ENCODE results near the gene FAM168A.

The FAM168A gene

GRCh38 chr11:73388265-73389133, 209.4 kb downstream of the FAM168A start:
- no peak for DNase-seq (ENCODE audit: low read depth in 2 of 2)

- no peak for DNase-seq (ENCODE audit: low read depth in 2 of 2)
Observed at GRCh38 chr11:73387594-73388264, 210.2 kb downstream of the FAM168A start.

- DNase-seq (ENCODE audit: low read depth in 2 of 2) = no peak
Observed at GRCh38 chr11:73386546-73386945, 211.4 kb downstream of the FAM168A start.

- DNase-seq (ENCODE audit: low read depth in 2 of 2) = no peak
Observed at GRCh38 chr11:73386016-73386415, 211.9 kb downstream of the FAM168A start.

DNA sequence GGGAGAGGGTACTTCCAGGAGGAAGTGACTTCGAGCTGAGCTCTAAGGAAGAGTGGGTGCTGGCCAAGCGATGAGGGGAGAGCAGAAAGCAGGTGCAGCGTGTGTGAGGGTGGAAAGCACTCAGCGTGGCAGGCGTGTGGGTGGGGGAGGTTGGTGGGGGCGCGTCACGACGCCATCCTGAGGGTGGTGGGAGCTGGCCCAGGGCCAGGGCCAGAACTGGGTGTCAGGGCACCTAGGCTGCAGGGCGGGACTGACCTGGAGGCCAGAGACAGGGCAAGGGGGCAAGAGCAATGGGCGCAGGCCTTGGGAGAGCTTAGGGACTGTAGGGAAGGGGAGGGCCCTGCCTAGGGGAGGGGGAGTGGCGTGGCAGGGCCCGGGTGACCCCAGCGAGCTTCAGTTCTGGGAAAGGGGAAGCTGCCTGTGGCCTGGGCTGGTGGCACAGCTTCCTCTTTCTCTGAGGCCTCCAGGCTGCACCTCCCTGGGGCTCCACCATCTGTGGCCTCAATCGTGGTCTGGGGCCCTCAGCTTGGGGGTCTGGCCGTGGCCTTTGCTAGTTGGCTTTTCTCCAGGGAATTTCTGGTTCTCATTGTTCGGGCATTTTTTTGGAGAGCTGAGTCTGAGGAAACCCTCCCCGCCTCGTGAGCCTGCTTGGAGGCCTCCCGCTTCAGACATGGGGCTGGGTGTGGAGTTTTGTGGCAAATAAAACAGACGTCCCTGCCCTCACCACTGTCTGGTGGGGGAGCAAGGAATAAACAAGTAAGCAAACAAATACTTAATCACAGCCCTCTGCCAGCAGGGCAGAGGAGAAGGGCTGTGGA, 212.8 kb downstream of the FAM168A start:
- no peak for DNase-seq (ENCODE audit: low read depth in 2 of 2)

DNA sequence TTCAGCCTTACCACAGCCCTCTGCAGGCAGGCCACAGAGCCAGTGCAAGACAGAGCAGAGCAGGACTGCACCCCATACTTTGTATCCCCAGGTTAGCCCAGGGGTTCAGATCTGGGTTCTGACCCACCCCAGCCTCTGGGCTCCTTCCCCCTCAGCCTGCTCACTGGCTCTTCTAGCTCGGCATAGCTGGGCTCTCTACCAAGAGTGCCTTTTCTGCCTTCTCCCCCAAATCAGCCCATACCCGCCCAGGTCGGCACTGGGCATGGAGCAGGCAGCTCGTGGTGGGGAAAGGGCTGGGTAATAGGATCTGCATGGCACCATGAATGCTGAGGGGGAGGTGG, 213.4 kb downstream of the FAM168A start:
- DNase-seq (ENCODE audit: low read depth in 2 of 2) = no peak

- no peak for DNase-seq (ENCODE audit: low read depth in 2 of 2)
Observed at GRCh38 chr11:73384125-73384441, 213.8 kb downstream of the FAM168A start.

GRCh38 chr11:73383249-73384124, 214.4 kb downstream of the FAM168A start:
- DNase-seq (ENCODE audit: low read depth in 2 of 2) = no peak

- no peak for DNase-seq (ENCODE audit: low read depth in 2 of 2)
Observed at GRCh38 chr11:73382747-73383146, 215.2 kb downstream of the FAM168A start.

DNA sequence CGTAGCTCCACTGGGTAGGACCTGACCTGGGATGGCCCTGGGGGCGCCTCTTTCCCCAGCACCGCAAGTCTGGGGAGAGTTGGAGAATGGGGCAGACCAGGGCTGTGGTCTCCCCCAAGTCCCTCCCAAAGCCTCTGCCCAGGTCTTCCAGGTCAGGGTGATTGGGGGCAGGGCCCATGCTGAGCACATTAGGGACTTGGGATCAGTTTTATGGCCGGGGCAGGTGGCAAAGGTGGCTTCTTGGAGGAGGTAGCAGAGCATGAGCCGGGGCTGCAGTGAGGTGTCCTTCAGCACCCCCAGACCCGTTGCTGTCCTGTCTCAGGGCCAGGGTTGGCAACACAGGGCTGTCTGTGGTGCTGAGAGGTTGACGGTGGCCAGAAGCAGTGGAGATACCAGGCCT, 215.7 kb downstream of the FAM168A start:
- DNase-seq (ENCODE audit: low read depth in 2 of 2) = no peak

DNA sequence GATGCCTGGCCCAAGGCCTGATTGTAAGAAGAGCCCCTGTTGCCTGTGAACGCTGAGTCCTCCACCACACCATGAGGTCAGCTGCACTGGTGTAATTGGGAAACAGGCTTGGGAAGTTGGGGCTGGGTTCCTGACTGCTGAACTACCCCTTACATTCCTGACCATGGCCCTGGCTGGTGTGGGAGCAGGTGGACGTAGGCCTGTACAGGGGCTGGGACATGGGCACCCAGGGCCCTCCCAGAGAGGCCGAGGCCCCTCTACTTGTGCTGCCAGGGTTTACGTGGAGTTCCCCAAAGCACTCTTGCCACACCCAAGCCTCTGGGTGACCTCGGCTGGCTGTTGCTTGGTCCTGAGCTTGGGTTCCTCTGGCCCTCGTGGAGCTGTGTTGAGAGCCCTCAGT, 216.3 kb downstream of the FAM168A start:
- no peak for DNase-seq (ENCODE audit: low read depth in 2 of 2)

- DNase-seq (ENCODE audit: low read depth in 2 of 2) = no peak
Observed at GRCh38 chr11:73380897-73381410, 217.0 kb downstream of the FAM168A start.

DNA sequence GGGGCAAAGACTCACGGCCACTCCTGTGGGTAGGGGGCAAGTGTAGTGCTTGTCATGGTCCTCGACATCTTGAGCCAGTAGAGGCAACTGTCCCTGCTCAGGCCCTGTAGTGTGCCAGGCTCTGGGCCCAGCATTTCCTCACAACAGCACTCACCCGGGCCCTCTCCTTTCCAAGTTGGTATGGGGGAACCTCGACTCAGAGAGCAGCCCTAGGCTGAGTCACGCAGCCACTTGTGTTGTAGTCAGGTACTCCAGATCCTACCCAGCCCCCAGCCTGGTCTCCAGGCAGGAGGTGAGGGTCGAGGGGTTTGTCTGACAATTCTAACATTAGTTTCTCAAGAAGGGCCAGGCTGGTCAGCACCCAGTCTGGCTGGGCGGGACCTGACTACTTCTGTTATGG, 217.6 kb downstream of the FAM168A start:
- DNase-seq (ENCODE audit: low read depth in 2 of 2) = no peak

DNA sequence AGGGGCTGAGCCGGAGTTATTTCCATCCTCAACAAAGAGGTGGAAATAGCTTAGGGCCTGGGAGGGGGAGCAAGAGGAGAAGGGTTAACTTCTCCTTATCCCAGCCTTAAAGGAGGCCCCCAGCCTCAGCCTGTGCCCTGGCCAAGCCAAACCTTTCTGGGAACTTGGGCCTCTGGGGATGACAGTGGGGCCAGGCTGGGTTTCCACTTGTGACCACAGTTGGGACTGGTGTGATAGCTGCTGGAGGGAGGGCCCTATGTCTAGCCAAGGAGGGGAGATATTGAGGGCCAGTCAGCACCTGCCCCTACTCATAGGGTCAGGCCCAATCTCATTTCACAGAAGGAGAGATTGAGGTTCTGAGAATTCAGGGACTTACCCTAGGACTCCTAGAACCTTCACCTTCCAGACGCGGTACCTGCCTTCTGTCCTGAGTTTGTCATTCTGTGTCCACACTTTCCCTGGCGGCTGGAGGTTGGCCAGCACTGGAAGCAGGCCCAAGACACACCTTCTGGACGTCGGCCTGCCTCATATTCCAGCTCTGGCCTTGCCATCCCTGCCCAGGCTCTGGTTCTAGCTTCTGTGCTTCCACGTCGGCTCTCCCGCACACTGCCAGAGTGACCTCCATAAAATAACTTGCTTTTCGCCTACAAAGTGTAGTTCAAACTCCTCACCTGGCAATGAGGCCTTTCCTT, 218.6 kb downstream of the FAM168A start:
- no peak for DNase-seq (ENCODE audit: low read depth in 2 of 2)

- peak; percentile 33 to 41 for DNase-seq (ENCODE audit: low read depth in 2 of 2)
Observed at GRCh38 chr11:73376803-73377629, 220.9 kb downstream of the FAM168A start.

DNA sequence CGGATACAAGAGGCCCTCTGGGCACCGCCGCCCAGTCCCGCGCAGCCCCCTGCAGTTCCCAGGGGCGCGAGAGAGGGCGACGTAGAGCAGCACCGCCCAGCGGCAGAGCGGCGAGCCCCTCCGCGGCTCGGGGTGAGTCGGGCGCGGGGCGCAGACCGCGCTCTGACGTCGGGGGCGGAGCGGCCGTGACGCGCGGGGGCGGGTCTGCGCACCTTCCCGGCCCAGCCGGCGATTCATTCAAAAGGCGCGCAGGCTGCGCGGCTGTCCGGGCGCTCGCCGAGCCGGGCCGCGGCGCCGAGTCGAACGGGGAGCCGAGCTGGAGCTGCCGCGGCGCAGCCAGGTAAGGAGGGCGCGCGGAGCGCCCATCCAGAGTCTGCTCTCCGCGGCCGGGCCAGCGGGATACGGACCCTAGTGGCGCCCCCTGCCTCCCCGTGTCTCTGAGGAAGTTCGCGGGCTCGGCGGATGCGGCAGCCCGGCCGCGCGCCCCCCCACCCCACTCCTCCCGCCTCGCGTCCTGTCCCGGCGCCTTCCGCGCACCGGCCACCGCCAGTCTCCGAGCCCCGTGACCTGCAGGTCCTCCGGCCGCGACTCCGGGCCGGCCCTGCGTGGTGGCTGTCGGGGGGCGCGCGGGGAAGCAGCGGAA, 221.6 kb downstream of the FAM168A start, which contains the start of gene RELT:
Gene RELT (plus strand): TSS at position 240 of the 643 bp plus-strand sequence. CDS start 12,738 bp downstream, outside the sequence.
- peak; percentile 81 to 92 for DNase-seq (ENCODE audit: low read depth in 2 of 2)

- no peak for DNase-seq (ENCODE audit: low read depth in 2 of 2)
Observed at GRCh38 chr11:73375830-73376159, 222.1 kb downstream of the FAM168A start.

- DNase-seq (ENCODE audit: low read depth in 2 of 2) = no peak
Observed at GRCh38 chr11:73374151-73374550, 223.8 kb downstream of the FAM168A start.

DNA sequence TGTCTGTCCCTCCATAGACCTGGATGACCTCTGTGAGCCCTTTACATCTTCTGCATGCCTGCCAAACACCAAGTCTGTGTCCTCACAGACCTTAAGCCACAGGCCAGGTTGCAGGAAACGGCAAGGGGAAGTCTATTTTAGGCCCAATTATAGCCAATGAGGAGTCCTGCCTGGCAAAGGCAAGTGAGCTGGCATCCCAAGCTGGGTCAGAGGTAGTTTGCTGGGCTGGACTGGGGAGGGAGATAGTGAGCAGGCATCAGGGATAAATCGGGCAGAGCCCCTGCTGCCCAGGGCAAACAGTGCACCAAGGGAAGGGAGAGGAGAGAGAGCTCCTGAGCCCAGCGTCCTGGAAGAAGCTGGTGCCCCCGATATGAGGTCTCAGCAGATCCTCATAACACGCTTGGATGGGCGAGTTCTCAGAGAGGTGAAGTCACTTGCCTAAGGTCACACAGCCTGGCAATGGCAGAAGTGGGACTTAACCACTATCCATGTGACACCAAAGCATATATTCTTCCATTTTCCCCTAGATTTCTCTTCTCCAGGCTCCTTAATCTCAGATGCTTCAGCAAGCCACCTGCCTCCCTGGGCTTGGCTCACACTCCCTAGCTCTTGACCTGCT, 225.4 kb downstream of the FAM168A start:
- DNase-seq (ENCODE audit: low read depth in 2 of 2) = no peak
